ENCODE measurements around the gene PRR15L.

DNA sequence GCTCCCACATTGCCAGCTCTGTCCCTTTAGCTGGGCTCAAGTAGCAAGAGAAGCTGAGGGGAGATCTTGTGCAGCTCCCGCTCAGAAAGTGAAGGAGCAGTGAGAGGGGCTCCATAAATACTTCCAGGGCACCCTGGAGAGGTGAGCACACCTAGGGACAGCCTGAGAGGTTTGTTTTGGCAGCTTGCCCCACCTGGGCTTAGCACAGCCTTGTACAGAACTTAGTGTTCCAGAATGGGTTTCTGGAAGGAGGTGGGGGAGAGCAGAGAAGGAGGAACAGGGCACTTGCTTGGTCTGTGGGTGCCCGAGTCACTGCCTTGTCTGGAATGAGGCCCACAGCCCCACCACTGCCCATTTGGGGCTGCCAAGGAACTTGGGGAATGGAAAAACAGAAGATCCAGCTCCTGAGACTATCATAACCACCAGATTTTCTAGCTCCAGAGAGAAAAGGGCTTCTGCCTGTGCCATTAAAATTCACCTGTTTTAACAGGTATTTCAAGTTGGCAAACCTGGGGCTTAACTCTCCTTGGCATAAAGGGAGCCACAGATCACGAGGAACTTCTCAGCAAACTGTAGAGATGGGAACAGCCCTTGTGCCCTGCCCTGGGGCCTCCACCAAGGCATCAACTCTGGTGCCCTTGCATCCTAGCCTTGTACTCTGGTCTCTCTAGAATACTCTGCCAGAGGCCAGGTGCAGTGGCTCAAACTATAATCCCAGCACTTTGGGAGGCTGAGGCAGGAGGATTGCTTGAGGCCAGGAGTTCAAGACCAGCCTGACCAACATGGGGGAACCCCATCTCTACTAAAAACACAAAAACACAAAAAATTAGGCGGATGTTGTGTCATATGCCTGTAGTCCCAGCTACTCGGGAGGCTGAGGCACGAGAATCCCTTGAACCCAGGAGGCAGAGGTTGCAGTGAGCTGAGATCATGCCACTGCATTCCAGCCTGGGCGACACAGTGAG is 1.9 kb downstream of the PRR15L start:
- no peak for TF ChIP-seq POLR2A (IDR thresholded peaks at IDR 0.05)
- TF ChIP-seq, protein P1, sequence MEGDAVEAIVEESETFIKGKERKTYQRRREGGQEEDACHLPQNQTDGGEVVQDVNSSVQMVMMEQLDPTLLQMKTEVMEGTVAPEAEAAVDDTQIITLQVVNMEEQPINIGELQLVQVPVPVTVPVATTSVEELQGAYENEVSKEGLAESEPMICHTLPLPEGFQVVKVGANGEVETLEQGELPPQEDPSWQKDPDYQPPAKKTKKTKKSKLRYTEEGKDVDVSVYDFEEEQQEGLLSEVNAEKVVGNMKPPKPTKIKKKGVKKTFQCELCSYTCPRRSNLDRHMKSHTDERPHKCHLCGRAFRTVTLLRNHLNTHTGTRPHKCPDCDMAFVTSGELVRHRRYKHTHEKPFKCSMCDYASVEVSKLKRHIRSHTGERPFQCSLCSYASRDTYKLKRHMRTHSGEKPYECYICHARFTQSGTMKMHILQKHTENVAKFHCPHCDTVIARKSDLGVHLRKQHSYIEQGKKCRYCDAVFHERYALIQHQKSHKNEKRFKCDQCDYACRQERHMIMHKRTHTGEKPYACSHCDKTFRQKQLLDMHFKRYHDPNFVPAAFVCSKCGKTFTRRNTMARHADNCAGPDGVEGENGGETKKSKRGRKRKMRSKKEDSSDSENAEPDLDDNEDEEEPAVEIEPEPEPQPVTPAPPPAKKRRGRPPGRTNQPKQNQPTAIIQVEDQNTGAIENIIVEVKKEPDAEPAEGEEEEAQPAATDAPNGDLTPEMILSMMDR (IDR thresholded peaks at IDR 0.05 in 4 of 5, conservative IDR thresholded peaks at IDR 0.05 in 1 of 5), result no peak
